HG03342 (cell line): Measurements from ENCODE around the gene DHRS7C.

Experiments used
- ATAC-seq: cut with Tn5 transposase; IDR thresholded peaks from one replicate; pipeline ENCODE4 v1.9.1; 2021; ENCODE audit warnings: mild to moderate bottlenecking, moderate library complexity; ENCODE audit not compliant: unreplicated experiment

The DHRS7C gene

DNA sequence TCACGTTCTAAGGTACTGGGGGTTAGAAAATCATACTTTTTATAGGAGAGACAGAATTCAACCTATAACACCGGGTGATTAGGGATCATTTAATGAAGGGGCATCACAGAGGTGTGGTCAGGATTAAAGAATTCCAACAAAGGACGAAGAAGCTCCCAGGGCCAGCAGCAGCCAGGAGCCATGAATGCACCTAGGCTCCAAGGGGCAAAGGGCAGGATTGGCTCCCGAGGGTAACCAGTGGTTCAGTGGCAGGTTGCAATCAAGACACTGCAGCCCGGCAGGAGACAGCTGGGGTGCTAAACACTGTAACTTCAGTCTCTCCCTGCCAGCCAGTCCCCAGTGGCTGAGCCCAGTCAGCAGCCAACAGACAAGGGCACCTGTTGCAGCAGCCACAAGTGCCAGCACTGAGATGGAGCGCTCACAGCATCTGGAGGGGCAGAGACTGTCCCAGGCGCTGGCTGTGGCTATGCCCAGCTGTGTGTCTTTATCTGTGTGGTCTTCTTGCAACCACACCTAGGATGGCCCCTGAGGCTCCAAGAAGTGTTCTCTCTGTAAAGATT is 23.9 kb downstream of the DHRS7C start:
- no peak for ATAC-seq

DNA sequence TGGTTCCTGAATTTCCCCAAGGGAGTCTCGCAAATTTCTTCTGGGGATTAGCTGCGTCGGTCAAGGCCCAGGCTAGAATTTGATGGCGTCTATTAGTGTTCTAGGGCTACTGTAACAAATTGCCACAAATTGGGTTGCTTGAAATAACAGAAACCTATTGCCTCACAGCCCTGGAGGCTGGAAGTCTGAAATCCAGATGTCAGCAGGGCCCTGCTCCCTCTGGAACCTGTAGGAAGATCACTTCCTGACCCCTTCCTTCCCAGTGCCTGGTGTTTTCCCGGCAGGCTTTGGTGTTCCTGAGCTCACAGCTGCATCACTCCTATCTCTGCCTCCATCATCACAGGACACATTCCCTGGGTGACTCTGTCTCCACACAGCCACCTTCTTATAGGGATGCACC is 24.4 kb downstream of the DHRS7C start:
- ATAC-seq, result no peak

DNA sequence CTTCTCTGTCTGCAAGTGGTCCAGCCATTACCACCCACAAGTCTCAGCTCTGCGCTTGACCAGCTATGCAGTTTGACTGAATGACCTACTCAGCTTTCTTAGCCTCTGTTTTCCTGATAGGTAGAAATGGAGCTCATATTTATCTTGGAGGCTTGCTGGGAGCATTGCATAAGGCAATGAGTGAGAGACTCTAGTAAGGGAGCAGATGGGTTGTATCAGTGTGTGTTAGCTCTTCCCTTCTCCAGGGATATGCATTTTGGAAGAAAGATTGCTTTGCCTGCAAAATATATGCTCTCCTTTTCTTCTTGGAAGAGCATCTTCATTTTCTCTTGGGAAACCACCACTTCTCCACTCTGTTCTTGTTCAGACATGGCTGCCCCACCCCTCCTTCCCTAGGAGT is 26.1 kb downstream of the DHRS7C start:
- ATAC-seq, result no peak

DNA sequence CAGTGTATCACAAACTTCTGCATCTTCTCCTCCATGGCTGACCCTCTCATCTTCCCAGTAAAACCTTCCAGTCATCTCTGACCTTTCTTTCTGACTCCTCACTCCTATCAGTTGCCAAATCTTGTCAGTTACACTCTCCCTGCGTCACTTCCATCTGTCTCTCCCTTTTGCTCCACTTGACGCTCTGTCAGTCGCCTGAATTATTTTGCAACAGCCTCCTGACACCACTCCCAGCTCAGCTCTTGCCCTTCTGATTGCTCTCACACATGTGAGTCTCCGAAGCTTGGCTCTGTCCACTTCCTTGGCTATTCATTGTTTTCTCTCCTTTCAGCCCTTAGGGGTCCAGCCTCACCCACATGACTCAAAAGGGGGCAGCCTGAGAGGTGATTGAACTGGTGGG is 27.7 kb downstream of the DHRS7C start:
- ATAC-seq, result no peak

DNA sequence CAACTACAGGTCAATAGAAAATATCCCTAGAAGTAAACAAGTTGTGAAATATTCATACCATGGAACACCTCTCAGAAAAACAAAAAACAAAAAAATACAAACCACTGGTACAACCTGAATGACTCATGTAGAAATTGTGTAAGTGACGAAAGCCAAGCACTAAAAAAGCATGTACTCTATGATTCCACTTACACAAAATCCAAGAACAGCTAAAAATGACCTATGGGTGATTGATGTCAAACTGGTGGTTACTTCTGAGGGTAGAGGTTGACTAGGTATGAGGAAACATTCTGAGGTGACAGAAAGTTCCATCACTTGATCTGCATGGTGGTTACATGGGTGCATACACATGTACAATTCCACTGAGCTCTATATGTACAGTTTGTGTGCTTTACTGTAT is 31.1 kb downstream of the DHRS7C start:
- no peak for ATAC-seq

DNA sequence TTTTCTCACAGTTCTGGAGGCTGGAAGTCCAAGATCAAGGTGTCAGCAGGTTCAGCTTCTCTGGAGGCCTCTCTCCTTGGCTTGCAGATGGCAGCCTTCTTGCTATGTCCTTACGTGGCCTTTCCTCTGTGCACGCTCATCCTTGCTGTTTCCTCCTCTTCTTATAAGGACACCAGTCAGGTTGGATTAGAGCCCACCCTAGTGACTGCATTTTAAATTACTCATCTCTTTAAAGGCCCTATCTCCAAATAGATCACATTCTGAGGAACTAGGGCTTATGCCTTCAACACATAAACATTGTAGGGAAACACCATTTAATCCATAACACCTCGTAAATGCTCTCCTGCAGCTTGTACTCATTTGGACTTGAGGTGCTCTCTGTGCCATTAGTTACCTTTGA is 36.3 kb downstream of the DHRS7C start:
- no peak for ATAC-seq

DNA sequence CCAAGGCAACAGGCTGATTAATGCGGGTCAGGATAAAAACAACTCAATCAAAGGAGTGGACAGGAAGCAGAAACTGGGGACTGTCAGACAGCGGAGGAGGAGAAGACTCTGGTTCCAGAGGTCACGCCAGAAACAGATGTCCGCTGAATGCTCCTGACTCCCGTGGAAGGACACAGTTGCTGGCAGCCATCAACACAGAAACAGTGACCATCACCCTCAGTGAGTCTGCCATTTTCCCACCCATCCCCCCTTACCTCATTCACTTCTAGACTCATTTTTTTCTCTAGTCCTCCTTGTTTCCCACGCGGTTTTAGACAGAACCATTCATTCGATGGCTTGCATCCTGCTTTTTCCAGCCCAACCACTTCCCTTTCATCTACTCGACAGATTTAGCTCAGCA is 40.9 kb downstream of the DHRS7C start:
- no peak for ATAC-seq

DNA sequence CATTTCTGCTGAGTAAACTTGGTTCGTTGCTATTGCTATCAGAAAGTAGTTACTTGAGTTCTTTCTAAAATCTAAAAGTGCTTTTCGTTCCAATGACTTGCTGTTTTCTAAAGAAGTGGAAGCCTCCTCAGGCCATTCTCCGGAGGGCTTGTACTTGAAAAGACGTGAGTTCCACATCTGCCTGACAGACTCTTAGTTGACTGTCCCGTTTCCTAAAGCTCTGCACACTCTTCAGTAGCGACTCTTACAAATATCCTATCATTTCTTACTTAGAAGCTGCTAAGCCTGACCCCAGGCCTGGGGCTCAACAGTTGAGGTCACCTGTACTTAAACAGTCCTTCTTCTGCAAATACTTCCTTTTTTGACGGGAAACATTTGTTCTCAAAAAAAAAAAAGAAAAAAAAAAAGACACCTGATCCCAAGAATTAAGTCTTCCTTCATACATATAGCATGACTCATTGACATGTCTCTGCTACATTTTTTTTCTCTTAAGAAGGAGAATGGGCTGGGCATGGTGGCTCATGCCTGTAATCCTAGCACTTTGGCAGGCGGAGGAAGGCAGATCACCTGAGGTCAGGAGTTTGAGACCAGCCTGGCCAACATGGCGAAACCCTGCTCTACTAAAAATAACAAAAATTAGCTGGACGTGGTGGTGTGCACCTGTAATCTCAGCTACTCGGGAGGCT is 61.5 kb downstream of the DHRS7C start:
- no peak for ATAC-seq

DNA sequence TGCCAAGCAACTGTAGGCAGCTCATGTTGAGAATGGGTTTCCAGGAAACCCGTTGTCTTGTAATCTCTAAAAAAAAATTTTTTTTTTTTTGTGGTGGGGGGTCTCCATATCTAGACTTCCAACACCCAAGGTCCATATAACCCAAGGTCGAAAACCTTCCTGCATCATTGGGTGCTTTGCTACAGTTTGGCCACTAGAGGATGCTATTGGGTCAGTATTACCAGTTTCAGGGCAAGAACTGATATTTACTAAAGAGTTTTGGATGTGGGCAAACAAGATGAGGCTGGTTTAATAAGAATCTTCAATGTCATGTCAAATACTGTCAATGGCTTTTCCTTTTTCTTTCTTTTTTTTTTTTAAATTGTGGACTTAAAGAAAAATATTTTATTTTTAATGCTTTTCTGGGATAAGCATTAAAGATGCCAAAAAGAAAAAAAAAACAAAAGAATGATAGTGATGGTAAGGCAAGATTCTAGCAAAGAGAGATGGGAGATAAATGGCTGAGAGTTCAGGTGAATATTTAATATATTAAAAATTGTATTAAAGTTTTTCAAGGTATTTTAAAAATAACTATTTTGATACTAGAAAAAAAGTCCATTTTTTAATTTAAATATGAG is 62.2 kb downstream of the DHRS7C start:
- no peak for ATAC-seq

DNA sequence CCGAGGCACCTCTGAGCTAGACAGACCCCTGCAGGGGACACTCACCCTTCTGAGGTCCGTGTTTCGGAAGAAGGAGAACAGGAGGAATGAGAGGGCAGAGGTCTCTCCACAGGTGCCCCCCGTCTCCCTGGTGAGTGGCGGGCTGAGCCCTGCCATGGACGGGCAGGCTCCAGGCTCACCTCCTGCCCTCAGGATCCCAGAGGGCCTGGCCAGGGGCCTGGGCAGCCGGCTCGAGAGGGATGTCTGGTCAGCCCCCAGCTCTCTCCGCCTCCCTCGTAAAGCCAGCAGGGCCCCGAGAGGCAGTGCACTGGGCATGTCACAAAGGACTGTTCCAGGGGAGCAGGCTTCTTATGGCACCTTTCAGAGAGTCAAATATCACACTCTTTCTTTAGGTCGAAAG is 62.8 kb downstream of the DHRS7C start:
- ATAC-seq, result no peak

DNA sequence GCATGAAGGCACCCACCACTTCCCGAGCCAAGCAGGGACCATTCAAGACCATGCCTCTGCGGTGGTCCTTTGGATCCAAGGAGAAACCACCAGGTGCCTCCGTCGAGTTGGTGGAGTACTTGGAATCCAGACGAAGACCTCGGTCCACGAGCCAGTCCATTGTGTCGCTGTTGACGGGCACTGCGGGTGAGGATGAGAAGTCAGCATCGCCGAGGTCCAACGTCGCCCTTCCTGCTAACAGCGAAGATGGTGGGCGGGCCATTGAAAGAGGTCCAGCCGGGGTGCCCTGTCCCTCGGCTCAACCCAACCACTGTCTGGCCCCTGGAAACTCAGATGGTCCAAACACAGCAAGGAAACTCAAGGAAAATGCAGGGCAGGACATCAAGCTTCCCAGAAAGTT is 63.4 kb downstream of the DHRS7C start:
- ATAC-seq, result no peak

DNA sequence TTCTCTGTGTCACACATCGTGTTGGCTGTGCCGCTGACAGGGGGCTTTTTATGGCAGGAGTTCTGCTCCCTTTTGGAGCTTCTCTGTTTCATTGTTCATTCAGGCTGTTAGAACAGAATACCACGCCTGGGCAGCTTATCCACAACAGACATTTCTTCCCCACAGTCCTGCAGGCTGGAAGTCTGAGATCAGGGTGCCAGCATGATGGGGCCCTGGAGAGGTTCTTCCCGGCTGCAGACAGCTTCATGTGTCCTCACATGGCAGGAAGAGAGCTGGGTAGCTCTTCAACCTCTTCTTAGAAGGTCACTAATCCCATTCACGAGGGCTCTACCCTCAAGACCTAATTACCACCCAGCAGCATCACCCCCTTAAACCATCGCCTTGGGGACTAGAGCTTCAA is 65.1 kb downstream of the DHRS7C start:
- ATAC-seq, result no peak

DNA sequence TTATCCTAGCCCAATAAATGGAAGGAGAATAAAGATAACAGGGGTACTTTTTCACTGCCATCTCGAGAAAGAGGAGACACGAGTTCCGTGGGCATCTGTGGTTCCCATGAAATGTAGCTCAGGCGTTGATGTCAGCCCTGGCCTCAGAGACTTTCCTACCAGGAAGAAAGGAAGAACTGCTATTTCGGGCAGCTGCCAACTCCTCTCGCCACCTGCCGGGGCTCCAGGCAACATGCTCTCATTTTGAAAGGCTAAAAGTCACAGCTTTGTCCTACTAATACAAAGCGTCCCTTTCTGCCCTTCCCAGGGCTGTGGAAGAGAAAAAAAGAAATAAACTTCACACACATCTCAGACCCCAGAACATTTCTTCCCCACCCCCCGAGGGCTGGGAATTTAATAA is 65.8 kb downstream of the DHRS7C start:
- no peak for ATAC-seq
